Adipose tissue (tissue), 3 donors: Measurements from ENCODE around the gene PGPEP1. TPM values are rescaled to one million over a fixed set of nuclear protein-coding genes. Genes with fewer than 3 reads are reported as not detected.
"Not testable (repeated sequence)": the region's sequence is repeated elsewhere in the genome, so short reads cannot be mapped to it uniquely, and the experiment has no call there.

Experiments used
- H3K27ac ChIP-seq: one replicate; pipeline ENCODE4 v1.5.1; 2013; ENCODE audit warnings: low read depth, low read length
- WGBS, 3 donors: extraction: QIAGEN DNeasy Blood & Tissue Kit; methylation state at CpG; one replicate each; pipeline ENCODE4 v1.1.7; 2013; 5-methylcytosine and 5-hydroxymethylcytosine counted together
- polyA plus RNA-seq, 3 donors: library from polyadenylated mRNA; stranded (reverse); fragments of 200-250 nt; gene quantifications; one replicate each; pipeline ENCODE4 v1.2.3, GENCODE V29; 2013
- donor health status: healthy with polysubstance abuse.
- donor health status: Bipolar disorder and iron deficiency.
- donor health status: healthy.

The PGPEP1 gene
- polyA plus RNA-seq, 3 donors: 9.1 to 17.2 (median 14.5) TPM

DNA sequence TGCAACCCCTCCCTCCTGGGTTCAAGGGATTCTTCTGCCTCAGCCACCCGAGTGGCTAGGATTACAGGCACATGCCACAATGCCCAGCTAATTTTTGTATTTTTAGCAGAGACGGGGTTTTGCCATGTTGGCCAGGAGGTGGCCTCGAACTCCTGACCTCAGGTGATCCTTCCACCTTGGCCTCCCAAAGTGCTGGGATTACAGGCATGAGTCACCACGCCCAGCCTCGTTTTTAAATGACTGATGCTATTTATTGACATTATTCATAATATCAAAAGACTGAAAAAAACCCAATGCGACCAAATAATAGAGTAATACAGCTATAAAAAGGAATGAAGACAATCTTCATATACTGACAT, 16.0 kb upstream of the PGPEP1 start:
- 48 to 55% (median 54%) methylated on average over 6 of the region's 6 CpGs for WGBS, 3 donors
- not testable (repeated sequence) for H3K27ac ChIP-seq

- H3K27ac ChIP-seq: no peak overlapping the region
- WGBS, 3 donors: 80 to 95% (median 94%) methylated on average over 5 of the region's 5 CpGs
These were observed 13.6 kb upstream of the PGPEP1 start for GRCh38 chr19:18326772-18327171.

DNA sequence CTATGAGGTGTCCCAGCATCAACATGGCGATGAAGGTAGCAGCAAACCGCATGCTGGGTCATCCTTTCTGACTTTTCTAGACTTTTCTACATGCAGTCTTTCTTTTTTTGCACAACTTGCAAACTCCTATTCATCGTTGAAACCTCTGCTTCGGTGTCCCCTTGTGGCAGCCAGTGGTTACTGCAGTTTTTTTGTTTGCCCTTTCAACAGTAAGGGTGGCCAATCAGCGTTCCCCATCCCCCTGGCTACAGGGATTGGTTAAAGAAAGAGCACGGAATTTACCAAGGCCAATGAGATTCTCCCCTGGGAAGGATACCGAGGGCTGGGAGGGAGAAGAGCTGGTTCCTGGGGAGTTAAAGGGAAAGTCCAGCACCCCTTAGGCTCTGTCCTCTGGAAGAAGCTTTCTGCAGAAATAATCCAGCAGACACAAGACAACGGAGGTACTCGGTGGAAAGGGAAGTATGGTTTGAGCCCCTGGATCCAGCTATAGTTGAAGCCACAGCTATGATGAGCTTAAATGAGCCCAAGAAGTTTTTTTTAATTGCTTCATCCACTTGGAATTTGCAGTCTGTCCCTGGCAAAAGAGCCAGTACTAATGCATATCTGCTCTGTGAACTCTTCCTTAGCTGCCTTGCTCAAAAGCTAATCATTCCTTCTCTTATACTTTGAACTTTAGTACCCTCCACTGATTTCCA, 11.9 kb upstream of the PGPEP1 start:
- no peak overlapping the region for H3K27ac ChIP-seq
- WGBS, 3 donors: 1 to 4% (median 1%) methylated on average over 9 of the region's 9 CpGs

DNA sequence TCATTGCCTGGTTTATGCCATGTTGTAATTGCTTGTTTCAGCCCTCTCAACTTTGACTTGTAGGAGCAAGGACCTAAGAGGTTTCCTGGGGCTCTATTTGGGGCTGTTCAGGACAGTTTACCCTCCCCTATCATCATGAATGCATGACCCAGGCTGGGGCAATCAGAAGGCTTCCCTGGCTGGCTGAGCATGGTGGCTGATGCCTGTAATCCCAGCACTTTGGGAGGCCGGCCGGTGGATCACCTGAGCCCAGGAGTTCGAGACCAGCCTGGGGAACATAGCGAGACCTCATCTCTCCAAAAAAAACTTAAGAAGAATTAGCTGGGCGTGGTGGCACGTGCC, 11.4 kb upstream of the PGPEP1 start:
- H3K27ac ChIP-seq: no peak overlapping the region
- 52 to 67% (median 53%) methylated on average over 6 of the region's 6 CpGs for WGBS, 3 donors

- H3K27ac ChIP-seq: no peak overlapping the region
- 87 to 94% (median 92%) methylated on average over 9 of the region's 9 CpGs for WGBS, 3 donors
These were observed 9.5 kb upstream of the PGPEP1 start for GRCh38 chr19:18330868-18331267.

- no peak overlapping the region for H3K27ac ChIP-seq
- WGBS, 3 donors: 84 to 87% (median 86%) methylated on average over 15 of the region's 15 CpGs
These were observed 7.4 kb upstream of the PGPEP1 start for GRCh38 chr19:18332917-18333530.

DNA sequence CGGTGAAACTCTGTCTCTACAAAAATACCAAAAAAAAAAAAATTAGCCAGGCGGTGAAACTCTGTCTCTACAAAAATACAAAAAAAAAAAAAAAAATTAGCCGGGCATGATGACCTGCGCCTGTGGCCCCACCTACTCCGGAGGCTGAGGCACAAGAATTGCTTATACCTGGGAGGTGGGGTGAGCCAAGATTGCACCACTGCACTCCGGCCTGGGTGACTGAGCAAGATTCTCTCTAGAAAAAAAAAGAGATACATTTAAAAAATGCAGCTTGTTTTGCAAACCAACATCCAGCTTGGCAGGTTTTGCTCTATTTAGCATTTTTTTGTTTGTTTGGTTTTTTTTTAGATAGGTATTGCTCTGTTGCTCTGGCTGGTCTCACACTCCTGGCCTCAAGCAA, 6.7 kb upstream of the PGPEP1 start:
- WGBS, 3 donors: 77 to 86% (median 82%) methylated on average over 6 of the region's 6 CpGs
- no peak overlapping the region for H3K27ac ChIP-seq

DNA sequence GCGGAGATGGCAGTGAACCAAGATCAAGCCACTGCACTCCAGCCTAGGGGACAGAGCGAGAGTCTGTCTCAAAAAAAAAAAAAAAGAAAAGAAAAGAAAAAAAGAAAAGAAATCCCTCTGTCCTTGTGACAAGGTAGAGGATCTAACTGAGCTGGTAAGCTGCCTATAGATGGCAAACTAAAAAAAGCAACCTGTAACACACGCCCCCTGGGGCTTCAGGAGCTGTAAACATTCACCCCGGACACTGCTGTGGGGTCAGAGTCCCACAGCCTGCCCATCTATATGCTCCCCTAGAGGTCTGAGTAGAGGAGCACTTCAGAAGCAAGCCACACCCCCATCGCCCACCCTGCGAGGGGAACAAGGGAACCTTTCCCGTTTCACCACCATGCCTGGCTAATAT, 4.3 kb upstream of the PGPEP1 start:
- no peak overlapping the region for H3K27ac ChIP-seq
- 60 to 70% (median 67%) methylated on average over 7 of the region's 7 CpGs for WGBS, 3 donors

DNA sequence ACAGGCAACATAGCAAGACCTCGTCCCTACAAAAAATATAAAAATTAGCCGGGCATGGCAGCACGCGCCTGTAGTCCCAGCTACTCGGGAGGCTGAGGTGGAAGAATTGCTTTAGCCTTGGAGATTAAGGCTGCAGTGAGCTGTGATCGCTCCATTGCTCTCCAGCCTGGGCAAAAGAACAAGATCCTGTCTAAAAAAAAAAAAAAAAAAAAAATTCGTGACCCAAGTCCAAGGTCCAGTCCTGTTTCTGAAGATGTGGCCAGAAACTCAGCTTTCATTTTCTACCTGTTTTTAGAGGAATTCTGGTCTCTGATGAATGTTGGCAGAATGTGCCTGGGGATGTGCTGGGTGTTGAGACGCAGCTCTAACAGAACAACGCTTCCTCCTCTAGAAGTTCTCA, 1.9 kb upstream of the PGPEP1 start:
- WGBS, 3 donors: 27 to 72% (median 69%) methylated on average over 9 of the region's 9 CpGs
- H3K27ac ChIP-seq: no peak overlapping the region

- H3K27ac ChIP-seq: no peak overlapping the region
- 45 to 55% (median 46%) methylated on average over 6 of the region's 6 CpGs for WGBS, 3 donors
These were observed 675 bp upstream of the PGPEP1 start for GRCh38 chr19:18339723-18340122.

DNA sequence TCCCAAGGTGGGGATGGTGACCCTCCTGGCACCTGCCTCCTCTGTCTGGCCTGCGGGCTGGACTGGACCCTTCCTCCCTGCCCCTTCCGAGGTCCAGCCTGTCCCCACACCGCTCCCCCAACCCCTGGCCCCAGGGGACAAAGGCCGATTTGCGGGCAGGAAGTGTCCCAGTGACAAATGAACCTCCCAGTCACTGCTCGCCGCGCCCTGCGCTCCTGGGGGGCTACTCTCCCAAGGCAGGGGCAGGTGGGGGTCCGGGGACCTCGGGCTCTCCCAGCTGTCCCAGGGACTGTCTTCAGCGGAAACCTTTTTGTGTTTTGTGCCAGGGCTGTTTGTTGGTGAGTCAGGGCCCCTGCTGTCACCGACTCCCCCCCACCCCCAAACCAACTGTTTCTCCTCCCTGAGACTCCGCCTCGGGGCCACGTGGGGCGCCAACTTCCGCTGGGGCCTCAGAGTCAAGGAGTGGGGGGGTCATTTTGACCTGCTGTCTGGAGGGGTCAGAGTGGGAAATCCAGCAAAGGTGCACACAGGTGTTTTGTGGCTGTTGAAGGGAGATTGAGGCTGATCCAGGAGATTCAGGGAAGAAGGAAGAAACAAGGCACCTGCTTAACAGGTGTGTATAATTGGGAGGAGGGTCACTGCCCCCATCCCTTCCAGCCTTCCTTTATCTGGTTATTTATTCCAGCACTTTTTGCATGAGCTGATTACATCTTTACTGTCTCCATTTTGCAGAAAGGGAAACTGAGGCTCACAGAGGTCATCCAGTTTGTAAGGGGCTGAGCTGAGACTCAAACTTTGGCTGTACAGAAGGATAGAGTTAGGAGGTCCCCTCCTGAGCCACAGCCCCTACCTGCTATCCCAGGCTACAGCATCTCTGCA, 831 bp downstream of the PGPEP1 start:
- 1 to 4% (median 4%) methylated on average over 15 to 18 of the region's 18 CpGs for WGBS, 3 donors
- no peak overlapping the region for H3K27ac ChIP-seq

GRCh38 chr19:18342090-18342632, 1.8 kb downstream of the PGPEP1 start:
- no peak overlapping the region for H3K27ac ChIP-seq

GRCh38 chr19:18344582-18344950, 4.2 kb downstream of the PGPEP1 start:
- no peak overlapping the region for H3K27ac ChIP-seq
- WGBS, 3 donors: 66 to 71% (median 69%) methylated on average over 13 of the region's 13 CpGs

More at GRCh38 chr19:18342090-18342632, 1.8 kb downstream of the PGPEP1 start:
- WGBS, 3 donors: 68 to 78% (median 75%) methylated on average over 8 of the region's 8 CpGs

DNA sequence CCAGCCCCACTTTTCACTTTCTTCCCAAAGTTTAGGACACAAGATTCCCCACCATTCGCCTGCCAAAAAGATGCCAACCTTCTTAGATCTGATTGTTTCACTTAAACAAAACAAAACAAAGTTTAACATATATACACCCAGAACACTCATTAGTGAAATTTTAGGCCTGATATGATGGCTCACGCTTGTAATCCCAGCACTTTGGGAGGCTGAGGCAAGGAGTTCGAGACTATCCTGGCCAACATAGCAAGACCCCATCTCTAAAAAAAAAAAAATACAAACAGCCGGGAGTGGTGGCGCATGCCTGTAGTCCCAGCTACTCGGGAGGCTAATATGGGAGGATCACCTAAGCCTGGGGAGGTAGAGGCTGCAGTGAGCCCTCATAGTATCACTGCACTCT, 4.9 kb downstream of the PGPEP1 start:
- H3K27ac ChIP-seq: no peak overlapping the region
- WGBS, 3 donors: 97 to 98% (median 97%) methylated on average over 6 of the region's 6 CpGs

DNA sequence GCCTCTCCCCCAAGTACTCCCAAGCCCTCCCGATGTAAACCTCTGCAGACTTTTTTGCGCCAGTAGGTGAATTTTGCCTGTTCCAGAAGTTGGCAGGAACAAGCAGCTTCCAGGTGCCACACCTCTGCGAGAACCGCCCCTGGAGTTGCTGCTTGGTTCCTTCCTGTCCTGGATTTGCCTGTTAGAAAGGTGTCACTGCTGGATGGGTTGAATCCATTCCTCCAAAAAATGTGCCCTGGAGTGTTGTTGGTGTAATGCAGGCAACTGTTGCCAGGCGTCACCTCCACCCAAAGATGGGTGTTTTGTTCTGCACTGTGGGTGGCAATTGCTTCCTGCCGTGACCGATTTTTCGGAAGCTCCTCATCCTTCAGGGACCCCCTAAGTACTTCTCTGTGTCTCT, 5.7 kb downstream of the PGPEP1 start:
- WGBS, 3 donors: 67 to 72% (median 71%) methylated on average over 8 of the region's 8 CpGs
- H3K27ac ChIP-seq: no peak overlapping the region

- 87 to 94% (median 91%) methylated on average over 17 of the region's 17 CpGs for WGBS, 3 donors
- H3K27ac ChIP-seq: no peak overlapping the region
These were observed 7.8 kb downstream of the PGPEP1 start for GRCh38 chr19:18348171-18348570.

DNA sequence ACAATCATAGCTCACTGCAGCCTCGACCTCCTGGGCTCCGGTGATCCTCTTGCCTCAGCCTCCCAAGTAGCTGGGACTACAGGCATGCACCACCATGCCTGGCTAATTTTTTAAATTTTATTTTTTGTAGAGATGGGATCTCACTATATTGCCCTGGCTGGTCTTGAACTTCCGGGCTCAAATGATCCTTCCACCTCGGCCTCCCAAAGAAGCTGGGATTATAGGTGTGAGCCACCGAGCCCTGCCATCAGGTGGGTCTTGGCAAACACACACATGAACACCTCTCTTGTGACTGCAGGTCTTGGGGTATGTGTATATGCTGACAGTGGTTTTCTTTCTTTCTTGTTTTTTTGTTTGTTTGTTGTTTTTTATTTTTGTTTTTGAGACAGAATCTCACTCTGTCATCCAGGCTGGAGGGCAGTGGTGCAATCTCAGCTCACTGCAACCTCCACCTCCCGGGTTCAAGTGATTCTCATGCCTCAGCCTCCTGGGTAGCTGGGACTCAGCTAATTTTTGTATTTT, 8.5 kb downstream of the PGPEP1 start:
- 90 to 91% (median 91%) methylated on average over 6 of the region's 6 CpGs for WGBS, 3 donors

GRCh38 chr19:18349524-18350128, 9.2 kb downstream of the PGPEP1 start:
- WGBS, 3 donors: 49 to 54% (median 50%) methylated on average over 12 of the region's 12 CpGs
- H3K27ac ChIP-seq: no peak overlapping the region

More for the DNA sequence above, 8.5 kb downstream of the PGPEP1 start:
- not testable (repeated sequence) for H3K27ac ChIP-seq

- 84 to 88% (median 88%) methylated on average over 9 of the region's 9 CpGs for WGBS, 3 donors
- no peak overlapping the region for H3K27ac ChIP-seq
These were observed 10.1 kb downstream of the PGPEP1 start for GRCh38 chr19:18350490-18350889.
